ENCODE measurements around the gene GATAD2A.
"Not testable (repeated sequence)": the region's sequence is repeated elsewhere in the genome, so short reads cannot be mapped to it uniquely, and the experiment has no call there.

Gene GATAD2A

DNA sequence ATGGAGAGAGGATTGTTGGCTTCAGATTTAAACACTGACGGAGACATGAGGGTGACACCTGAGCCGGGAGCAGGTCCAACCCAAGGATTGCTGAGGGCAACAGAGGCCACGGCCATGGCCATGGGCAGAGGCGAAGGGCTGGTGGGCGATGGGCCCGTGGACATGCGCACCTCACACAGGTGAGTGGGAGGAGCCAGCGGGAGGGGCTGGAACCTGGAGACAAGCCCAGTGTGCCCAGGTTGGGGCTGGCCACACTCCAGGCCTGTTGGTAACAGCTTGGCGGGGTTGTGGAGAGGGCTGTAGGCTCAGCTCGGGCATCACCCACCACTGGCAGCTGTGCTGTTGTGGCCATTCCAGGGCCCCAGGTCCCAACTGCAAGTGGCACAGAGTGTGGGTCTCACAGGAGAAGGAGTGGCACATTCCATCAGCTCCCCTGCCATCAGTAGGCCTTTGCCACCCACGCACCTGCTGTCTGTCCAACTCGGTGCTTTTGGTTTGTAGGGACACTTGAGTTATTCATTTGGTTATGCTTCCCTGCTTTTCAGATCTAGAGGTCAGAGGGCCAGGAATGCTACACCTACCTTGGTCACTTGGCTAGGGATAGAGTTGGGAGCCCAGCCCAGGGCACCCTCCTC lies 60.1 kb downstream of the GATAD2A start:
- DNase-seq (ENCODE audit: insufficient read length, low spot score) (no peak), FAIRE-seq (no peak)
- no peak for TF ChIP-seq POLR2A (IDR thresholded peaks at IDR 0.05; ENCODE audit: low read depth, low read length)

GRCh38 chr19:19466201-19466600 lies 60.7 kb downstream of the GATAD2A start:
- no peak for TF ChIP-seq POLR2A (IDR thresholded peaks at IDR 0.05; ENCODE audit: low read depth, low read length)
- no peak for FAIRE-seq
- DNase-seq (ENCODE audit: insufficient read length, low spot score) = no peak

- FAIRE-seq (no peak), DNase-seq (ENCODE audit: insufficient read length, low spot score) (no peak)
- TF ChIP-seq POLR2A (IDR thresholded peaks at IDR 0.05; ENCODE audit: low read depth, low read length) = no peak
These were observed 63.1 kb downstream of the GATAD2A start for GRCh38 chr19:19468424-19469050.

GRCh38 chr19:19470579-19470978 lies 65.1 kb downstream of the GATAD2A start:
- FAIRE-seq (no peak), DNase-seq (ENCODE audit: insufficient read length, low spot score) (no peak)

GRCh38 chr19:19471682-19472081 lies 66.2 kb downstream of the GATAD2A start:
- DNase-seq (ENCODE audit: insufficient read length, low spot score) (no peak), FAIRE-seq (no peak)
- no peak for TF ChIP-seq POLR2A (IDR thresholded peaks at IDR 0.05; ENCODE audit: low read depth, low read length)

More at GRCh38 chr19:19470579-19470978, 65.1 kb downstream of the GATAD2A start:
- TF ChIP-seq POLR2A (IDR thresholded peaks at IDR 0.05; ENCODE audit: low read depth, low read length) = no peak

DNA sequence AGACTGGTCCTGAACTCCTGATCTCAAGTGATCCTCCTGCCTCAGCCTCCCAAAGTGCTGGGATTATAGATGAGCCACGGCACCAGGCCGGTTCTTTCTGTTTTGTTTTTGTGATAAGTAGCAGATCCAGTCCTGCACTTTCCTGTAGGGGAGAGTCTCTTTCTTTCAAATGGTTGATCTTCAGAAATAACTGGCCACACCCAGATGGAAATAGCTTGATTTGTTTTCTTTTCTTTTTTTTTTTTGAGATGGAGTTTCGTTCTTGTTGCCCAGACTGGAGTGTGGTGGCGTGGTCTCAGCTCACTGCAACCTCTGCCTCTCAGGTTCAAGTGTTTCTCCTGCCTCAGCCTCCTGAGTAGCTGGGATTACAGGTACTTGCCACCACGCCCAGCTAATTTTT lies 66.6 kb downstream of the GATAD2A start:
- not testable (repeated sequence) for FAIRE-seq

DNA sequence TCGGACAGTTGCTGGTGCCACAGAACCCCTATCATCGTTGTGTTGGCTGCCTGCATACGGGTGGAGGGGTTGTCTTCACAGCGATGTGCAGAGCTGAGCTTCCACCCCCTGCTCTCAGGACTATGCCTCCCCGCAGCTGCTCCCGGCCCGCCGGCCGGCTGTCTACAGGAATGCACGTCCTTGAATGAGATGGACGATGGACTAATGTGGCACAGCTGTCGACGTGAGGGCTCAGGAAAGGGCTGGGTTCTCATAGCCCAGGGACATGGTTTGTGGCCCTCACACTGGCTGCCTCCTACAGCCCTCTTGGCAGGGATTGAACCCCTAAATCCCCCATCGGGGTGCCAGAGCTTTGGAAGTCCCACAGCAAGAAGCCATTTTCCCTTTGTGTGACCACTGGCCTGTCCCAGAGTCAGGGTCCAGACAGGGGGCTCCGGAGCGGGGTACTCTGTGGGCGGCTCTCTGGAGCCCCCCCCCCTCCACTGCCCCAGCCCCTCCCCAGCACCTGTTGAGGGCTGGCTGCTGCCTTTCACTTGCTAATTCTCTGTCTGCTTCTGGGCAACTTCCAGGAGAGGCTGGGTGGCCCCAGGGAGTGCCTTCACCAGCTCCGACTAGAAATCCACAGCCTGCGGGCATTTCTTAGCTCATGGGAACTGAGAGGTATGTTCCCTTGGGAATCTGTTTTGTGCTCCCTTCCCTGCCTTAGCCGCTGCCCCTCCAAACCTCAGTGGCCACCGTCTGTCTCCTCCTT lies 69.7 kb downstream of the GATAD2A start:
- no peak for TF ChIP-seq POLR2A (IDR thresholded peaks at IDR 0.05; ENCODE audit: low read depth, low read length)
- DNase-seq (ENCODE audit: insufficient read length, low spot score) = no peak
- FAIRE-seq = no peak

More for the DNA sequence above, 66.6 kb downstream of the GATAD2A start:
- DNase-seq (ENCODE audit: insufficient read length, low spot score) = not testable (repeated sequence)

GRCh38 chr19:19475849-19476828 lies 70.7 kb downstream of the GATAD2A start:
- FAIRE-seq = no peak
- no peak for DNase-seq (ENCODE audit: insufficient read length, low spot score)

DNA sequence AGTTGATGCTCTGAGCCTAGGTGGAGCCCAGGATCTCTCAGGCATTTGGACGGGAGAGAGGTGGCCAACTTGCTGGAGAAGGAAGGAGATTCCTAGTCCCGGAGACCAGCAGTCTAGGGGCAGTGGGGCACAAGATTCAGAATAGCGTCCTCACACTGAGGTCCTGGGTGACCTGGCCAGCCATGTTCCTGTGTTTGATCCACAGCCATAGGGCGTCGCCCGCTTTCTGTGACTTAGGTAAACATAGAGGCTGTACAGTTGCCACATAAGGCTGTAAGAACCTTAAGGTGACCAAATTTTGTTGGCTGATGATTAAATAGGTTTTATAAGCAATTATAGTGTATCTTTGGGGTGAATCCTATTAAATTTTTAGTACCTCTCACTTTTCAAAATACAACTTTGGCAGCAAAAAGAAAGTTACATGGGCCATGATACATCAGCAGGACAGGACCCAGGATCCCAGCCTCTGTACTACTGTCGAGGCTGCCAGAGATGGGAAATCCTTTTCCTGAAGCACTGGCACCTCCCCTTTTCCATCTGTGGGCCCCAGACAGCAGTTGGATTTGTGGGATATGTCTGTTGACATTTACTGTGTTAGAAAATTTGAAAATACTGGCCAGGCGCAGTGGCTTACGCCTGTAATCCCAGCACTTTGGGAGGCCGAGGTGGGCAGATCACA lies 72.4 kb downstream of the GATAD2A start:
- FAIRE-seq = no peak
- no peak for TF ChIP-seq POLR2A (IDR thresholded peaks at IDR 0.05; ENCODE audit: low read depth, low read length)
- DNase-seq (ENCODE audit: insufficient read length, low spot score) = no peak

More at GRCh38 chr19:19475849-19476828, 70.7 kb downstream of the GATAD2A start:
- TF ChIP-seq POLR2A (IDR thresholded peaks at IDR 0.05; ENCODE audit: low read depth, low read length) = no peak

DNA sequence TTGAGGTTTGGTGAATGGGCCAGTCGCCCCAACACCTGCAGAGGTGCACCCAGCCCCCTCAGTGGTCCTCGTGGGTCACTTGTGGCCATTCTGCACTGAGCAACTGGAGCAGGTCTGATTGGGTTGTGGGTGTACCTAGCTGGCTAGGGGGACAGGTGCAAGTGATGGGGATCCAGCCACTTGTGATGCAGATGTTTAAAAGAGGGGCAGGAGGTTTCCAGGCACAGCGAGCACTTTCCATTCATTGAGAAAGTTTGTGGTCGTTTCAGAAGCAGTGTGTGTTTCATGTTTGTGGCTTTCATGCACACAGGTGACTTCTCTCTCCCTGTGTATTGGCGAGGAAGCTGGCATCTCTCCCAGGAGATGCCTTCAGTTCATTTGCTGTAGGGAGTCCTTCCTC lies 75.2 kb downstream of the GATAD2A start:
- DNase-seq (ENCODE audit: insufficient read length, low spot score) (no peak), FAIRE-seq (no peak)
- no peak for TF ChIP-seq POLR2A (IDR thresholded peaks at IDR 0.05; ENCODE audit: low read depth, low read length)

GRCh38 chr19:19482809-19483596 lies 77.5 kb downstream of the GATAD2A start:
- TF ChIP-seq POLR2A (IDR thresholded peaks at IDR 0.05; ENCODE audit: low read depth, low read length) = no peak
- DNase-seq (ENCODE audit: insufficient read length, low spot score) (no peak), FAIRE-seq (no peak)
